Right kidney (tissue), 1 donor: ENCODE data around the gene CEBPB.
"Not testable (repeated sequence)": the region's sequence is repeated elsewhere in the genome, so short reads cannot be mapped to it uniquely, and the experiment has no call there.

Experiments
- DNase-seq: peaks from one replicate; pipeline ENCODE4 v3.0.0-alpha.2; 2016

CEBPB gene

GRCh38 chr20:50192364-50193198, 2.0 kb downstream of the CEBPB start:
- DNase-seq: peak; percentile 58

DNA sequence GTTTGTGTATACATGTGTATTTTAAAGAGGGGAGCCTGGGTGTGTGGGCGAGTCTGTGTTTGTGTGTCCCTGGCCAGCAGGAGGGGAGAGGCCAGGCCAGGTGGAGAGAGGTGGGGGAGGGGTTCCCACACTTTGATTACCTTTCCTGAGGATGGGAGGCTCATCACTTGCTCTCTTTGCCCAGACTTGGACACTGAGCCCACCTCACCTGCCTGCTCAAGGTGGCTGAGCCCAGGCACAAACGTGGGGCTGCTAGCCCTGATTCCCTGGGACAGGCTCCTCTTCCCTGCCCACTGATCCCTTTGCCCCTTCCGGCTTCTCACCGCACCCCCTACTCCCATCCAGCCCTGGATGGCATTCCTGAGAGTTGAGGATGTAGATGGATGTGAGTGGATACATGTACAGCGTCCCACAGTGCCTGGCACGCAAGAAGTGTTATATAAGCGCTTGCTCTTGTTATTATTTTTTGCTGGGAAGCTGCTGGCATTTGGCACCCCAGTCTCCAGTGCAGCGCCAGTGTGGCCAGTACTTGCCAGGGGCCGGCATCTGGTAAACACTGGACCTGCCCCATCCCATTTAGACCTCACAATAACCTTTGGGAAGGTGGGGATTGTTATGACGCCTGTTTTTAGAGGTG, 2.7 kb downstream of the CEBPB start:
- no peak for DNase-seq

DNA sequence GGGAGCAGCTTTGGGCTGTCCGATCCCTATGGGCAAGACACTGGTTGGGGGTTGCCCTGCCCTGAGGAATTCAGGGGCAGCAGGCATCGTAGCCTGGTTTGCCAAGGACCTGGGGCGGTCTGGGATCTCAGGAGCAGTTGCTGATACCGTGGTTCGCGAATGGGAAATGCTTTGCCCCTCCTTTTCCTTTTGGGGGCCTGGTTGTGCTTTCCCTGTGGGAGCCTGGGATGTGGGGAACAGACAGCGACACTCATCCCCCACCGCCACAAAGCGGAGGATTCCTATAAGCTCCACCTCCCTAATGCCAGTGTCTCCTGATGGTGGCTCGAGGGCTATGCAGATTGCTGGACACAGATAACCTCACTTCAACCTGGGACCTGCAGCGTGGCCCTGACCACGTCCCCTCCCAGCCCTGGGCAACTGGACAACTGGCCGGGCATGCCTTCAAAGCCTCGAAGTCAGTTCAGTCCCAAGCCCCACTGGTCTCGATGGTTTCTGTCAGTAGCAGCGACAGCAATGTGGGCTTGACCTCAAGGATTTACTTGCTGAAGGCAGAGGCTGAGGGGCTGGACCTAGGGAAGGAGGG, 3.3 kb downstream of the CEBPB start:
- DNase-seq: no peak

DNA sequence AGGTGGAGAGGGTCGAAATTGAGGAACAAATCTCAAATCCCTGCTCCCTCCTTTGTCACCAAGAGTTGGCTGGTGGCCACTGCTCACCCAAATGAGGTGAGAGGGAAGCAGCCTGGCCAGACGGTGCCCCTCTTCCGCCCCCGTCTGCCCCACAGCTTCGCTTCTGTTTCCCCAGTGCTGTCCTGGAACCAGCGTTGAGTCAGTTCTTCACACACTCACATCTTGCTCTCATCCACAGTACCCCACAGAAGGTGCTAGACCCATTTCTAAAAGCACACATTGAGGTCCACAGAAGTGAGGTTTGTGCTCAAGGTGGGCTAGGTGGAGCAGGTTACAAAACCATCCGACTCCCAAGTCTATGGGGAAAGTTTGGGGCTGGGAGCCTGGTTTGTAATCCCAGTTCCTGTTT, 3.8 kb downstream of the CEBPB start:
- DNase-seq: no peak

DNA sequence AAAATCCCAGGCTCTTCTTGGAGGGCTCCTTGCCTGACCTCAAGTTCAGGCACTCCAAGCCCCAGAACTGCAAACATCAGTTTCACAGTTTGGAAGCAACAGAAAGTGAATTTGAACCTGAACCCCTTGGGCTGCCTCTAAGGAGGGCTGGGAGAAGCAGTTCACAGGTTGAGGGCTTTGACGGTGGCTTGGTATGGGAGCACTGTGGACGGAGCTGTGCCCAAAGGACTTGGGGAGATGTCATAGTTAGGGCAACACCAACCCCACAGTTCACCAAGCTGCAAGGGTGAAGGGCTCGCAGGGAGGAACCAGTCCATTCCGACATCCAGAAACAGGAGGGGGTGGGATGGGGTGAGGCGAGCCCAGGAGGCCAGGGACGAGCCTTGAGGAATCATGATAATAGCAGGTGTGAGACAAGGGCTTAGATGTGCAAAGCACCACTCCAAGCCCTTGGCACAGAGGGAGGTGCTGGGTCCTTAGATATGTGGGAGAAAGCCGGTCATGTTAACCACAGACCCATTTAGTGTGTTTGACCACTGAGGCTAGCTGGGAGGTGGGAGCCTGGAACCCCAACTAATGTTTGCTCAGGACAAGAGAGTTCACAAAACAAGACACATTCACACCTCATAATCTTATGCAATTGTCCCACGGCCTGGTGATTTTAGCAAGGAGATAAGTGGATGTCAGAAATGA, 4.3 kb downstream of the CEBPB start:
- no peak for DNase-seq

DNA sequence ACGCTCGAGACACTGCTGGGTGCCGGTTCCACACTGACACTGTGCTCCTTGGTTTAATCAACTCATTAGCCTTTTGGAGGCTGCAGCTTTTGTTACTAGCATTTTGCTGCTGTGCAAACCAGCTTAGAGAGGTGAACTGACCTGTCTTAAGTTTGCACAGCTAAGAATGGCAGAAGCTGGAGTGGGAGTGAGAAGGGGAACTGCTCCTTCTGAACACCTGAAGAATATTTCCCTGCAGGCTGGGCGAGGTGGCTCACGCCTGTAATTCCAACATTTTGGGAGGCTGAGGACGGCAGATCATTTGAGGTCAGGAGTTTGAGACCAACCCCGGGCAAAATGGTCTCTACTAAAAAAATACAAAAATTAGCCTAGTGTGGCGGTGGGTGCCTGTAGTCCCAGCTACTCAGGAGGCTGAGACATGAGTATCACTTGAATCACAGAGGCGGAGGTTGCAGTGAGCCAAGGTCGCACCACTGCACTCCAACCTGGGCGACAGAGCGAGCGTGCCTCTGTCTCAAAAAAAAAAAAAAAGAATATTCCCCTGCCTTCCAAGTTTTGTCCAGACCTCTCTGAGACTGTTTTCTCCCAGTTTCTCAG, 5.0 kb downstream of the CEBPB start:
- no peak for DNase-seq

- DNase-seq: no peak
Measured at GRCh38 chr20:50196248-50196647, 5.6 kb downstream of the CEBPB start.

- no peak for DNase-seq
Measured at GRCh38 chr20:50196896-50197295, 6.3 kb downstream of the CEBPB start.

- no peak for DNase-seq
Measured at GRCh38 chr20:50197463-50198179, 7.0 kb downstream of the CEBPB start.

- DNase-seq: no peak
Measured at GRCh38 chr20:50198180-50198666, 7.6 kb downstream of the CEBPB start.

DNA sequence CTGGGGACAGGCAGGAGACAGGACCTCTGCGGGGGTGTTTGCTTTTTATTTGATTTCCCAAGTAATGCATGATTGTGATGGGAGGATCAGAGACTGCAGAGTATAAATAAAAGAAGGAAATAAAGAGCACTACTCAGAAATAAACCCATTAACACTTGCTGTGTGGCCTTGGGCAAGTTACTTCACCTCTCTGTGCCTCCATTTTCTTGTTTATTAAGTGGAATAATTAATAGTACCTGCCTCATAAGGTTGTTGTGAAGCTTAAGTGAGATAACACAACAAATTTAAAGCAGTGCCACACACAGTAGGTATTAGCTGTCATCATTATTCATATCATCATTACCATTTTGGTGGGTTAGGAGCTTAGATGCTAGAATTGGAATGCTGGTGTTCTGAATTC, 8.1 kb downstream of the CEBPB start:
- no peak for DNase-seq

DNA sequence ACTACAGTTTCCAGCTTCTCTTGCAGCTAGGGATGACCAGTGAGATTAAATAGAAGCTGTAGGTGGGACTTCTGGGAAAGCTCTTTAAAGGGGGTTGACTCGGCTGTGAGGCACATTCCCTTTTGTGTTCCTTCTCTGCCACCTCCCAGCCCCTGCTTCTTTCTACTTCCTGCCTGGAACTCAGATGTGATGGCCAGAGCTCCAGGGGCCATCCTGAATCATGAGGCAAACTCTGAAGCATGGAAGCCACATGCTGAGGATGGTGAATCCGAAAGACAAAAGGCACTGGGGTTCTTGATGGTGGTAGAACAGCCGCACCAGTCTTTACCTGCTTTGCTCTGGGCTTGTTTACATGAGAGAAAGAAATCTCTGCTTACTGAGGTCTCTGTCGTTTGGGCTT, 9.1 kb downstream of the CEBPB start:
- no peak for DNase-seq

DNA sequence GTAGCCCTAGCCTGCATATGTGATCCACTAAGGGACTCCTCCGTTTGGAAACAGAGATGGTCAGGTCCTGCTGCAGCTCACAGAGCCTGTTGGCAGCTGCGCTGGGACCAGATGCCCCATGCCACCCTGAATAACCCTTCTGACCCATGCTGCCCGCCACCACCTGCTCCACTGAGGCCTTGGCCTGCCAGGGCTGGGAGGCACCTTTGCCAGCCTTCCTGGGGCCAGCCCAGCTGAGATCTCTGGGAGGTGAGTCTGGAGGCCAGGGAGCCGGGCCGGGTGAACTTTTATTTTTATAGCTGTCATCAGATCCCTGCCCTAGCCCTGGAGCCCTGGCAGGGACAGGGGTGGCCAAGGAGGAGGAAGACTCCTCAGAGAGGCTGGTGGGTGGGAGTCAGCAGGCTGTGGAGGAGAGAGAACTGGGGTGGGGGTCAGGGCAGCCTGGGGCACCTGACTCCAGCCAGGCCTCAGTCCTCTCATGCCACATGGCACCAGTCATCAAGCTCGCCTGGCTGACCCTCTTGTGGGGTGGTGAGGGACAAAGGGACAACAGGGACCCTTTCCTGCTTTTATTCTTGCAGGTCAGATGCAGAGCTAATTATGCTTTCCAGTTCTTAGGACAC, 10.0 kb downstream of the CEBPB start:
- no peak for DNase-seq

- DNase-seq: not testable (repeated sequence)
Measured at GRCh38 chr20:50201710-50202109, 11.1 kb downstream of the CEBPB start.

DNA sequence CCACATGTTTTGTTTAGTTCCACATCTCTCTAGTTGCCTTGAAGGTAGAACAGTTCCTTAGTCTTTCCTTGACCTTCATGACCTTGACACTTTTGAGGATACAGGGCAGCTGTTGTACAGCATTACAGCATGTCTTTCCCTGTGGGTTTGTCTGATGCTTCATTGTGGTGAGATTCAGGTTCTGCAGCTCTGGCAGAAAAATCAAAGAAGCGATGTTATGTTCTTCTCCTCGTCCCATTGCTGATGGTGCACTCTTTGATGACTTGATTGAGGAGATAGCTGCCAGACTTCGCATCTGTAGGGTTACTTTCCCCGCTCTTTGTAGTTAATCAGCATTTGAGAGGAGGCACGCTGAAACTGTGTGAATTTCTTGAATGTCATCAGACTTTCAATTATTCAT, 12.0 kb downstream of the CEBPB start:
- no peak for DNase-seq

DNA sequence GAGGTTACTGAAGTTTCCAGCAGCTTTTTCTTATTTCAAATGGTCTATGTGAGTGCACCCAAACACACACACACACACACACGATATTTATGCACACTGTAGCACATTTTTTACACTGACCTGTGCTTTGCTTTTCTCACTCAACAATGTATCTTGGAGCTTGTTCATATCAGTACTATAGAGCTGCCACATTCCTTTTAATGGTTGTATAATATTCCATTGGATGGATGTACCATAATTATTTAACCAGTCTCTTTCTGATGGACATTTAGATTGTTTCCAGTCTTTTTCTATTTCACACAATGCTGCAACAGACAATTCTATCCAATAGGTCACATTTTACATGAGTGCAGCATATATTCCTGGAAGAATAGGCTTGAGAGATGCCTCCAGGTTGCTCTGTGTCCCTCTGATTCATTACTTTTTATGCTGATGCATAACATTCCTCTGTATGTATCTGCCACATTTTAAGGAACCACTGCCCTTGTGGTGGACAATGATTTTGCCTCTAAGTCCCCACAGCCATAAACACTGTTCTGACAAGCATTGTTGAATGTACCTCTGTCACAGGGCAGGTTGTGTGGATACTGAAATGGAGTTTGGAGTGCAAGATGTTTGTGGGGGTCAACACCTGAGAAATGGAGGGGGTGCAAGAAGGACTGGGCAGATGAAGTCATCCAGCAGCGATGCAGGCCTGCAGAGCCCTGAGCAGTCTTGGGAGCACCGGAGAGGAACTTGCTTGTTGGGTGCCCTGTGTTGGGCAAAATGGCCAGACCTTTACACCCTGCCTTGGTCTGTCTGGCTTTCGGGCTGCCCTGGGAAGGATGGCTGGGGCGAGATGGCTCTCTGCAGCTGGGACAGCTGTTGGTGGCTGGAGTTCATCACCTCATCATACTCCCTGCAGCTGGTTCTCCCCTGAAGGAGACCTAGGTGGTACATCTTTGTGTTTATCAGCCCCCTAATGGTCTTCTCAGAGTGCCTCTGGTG, 13.6 kb downstream of the CEBPB start:
- no peak for DNase-seq

GRCh38 chr20:50207026-50207425, 16.4 kb downstream of the CEBPB start:
- no peak for DNase-seq

DNA sequence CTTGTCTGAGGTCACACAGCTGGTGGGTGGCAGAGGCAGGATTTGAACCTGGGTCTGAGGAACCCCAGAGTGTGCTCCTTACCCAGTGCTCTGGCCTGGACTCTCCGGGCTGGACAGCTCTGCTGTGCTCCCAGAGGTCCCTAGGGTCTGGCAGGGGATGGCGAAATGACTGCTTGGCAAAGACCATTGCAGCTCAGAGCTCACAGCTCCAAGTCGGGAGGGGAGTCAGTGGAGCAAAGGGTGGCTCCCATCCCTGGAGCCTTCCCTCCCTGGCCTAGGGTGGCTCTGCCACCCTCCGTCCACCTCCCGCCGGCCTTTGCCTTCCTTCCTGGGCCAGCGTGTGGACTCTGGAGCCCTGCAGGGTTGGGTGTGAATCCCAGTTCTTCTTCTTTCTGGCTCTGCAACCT, 17.5 kb downstream of the CEBPB start:
- no peak for DNase-seq

- DNase-seq: not testable (repeated sequence)
Measured at GRCh38 chr20:50208815-50209214, 18.2 kb downstream of the CEBPB start.

GRCh38 chr20:50210066-50210619, 19.5 kb downstream of the CEBPB start:
- no peak for DNase-seq
